HCT116 (cell line): ENCODE data around the gene CHN1.

ENCODE experiments used
- POLR2A ChIP-seq: IDR thresholded peaks from 2 replicates; pipeline ENCODE4 v1.7.0; 2011; ENCODE audit warnings: borderline replicate concordance; ENCODE audit not compliant: insufficient read depth, insufficient read length; ENCODE audit errors: extremely low read depth
- TF ChIP-seq, protein P1 (sequence below), 3 experiments: fragments of 200-600 bp in 1 of 3; sonication (generic) in 1 of 3; IDR thresholded peaks in 2 of 3; conservative IDR thresholded peaks in 1 of 3; 2 replicates each; pipeline ENCODE4 v1.5.1; 2012 to 2017; ENCODE audit warnings: low read depth in 2 of 3, low read length in 2 of 3, antibody characterized with exemption in 1 of 3, borderline replicate concordance in 1 of 3, control low read depth in 1 of 3, mild to moderate bottlenecking in 1 of 3, mixed read lengths in 1 of 3, mixed run types in 1 of 3, moderate library complexity in 1 of 3; ENCODE audit not compliant: insufficient read depth in 1 of 3

DNA sequence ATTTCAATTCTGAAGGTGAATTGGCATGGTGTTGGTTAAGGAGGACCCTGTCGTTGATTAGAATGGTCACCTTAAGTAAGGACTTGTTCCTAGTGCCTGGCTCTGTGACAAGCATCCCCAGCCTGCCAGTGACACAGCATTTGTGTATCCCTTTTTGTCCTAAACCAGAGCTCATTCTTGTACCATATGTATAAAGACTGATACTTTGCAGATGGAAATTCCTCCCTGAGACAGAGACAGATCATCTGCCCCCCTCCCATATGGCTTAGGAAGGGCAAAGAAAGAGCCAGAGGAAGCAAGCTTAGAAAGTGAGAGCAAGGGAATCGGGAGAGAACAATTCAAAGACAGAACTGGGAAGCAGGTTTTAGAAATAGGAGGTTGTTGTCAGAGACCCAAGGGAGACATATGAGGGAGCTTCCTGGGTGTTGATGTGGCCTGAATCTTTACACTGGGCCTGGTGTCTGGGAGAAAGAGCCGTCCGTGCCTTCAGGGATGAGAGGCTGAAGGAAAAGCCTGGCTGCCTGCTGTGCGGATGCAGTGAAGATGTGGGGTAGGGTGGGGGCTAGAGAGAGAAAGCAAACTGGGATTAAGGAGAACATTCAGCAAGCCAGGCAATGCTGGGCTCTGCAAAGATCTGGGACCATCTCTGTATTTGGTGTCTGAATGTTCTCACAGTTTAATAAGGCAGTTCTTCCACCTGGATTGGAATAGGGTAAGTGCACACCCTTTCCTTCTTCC, 227.7 kb downstream of the CHN1 start:
- TF ChIP-seq POLR2A = no peak
- TF ChIP-seq, protein P1, sequence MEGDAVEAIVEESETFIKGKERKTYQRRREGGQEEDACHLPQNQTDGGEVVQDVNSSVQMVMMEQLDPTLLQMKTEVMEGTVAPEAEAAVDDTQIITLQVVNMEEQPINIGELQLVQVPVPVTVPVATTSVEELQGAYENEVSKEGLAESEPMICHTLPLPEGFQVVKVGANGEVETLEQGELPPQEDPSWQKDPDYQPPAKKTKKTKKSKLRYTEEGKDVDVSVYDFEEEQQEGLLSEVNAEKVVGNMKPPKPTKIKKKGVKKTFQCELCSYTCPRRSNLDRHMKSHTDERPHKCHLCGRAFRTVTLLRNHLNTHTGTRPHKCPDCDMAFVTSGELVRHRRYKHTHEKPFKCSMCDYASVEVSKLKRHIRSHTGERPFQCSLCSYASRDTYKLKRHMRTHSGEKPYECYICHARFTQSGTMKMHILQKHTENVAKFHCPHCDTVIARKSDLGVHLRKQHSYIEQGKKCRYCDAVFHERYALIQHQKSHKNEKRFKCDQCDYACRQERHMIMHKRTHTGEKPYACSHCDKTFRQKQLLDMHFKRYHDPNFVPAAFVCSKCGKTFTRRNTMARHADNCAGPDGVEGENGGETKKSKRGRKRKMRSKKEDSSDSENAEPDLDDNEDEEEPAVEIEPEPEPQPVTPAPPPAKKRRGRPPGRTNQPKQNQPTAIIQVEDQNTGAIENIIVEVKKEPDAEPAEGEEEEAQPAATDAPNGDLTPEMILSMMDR (IDR thresholded peaks at IDR 0.05 in 2 of 3, conservative IDR thresholded peaks at IDR 0.05 in 1 of 3; ENCODE audit: borderline replicate concordance in 1 of 3, insufficient read depth in 1 of 3, low read depth in 2 of 3, low read length in 2 of 3) = no peak
